GM12891 (cell line): Measurements from ENCODE around the gene PTDSS2. TPM values are rescaled to one million over a fixed set of nuclear protein-coding genes. Genes with fewer than 3 reads are reported as not detected.
A peak's percentile ranks its signal among the peaks of the same experiment; 100 is the strongest.
"Not testable (repeated sequence)": the region's sequence is repeated elsewhere in the genome, so short reads cannot be mapped to it uniquely, and the experiment has no call there.

ENCODE experiments used
- DNase-seq: peaks from one replicate; pipeline ENCODE4 v3.0.0; 2011; ENCODE audit warnings: low spot score; ENCODE audit not compliant: insufficient read length
- FAIRE-seq: peaks from 2 replicates; lab custom pipeline; 2011; peaks lifted over from hg19 to GRCh38; lab: Jason Lieb, UNC
- PAX5 ChIP-seq: IDR thresholded peaks from 2 replicates; pipeline ENCODE4 v1.6.1; 2011; ENCODE audit warnings: low read length, moderate library complexity, mild to moderate bottlenecking; ENCODE audit not compliant: insufficient read depth, severe bottlenecking
- POLR2A ChIP-seq: IDR thresholded peaks from 2 replicates; pipeline ENCODE4 v1.6.1; 2011; ENCODE audit warnings: low read depth, low read length, control low read depth
- POLR2AphosphoS5 ChIP-seq: IDR thresholded peaks from 2 replicates; pipeline ENCODE4 v1.6.1; 2011; ENCODE audit warnings: low read depth, low read length, control low read depth
- POU2F2 ChIP-seq: IDR thresholded peaks from 2 replicates; pipeline ENCODE4 v1.6.1; 2011; ENCODE audit warnings: low read depth, mild to moderate bottlenecking, control low read depth, low read length, moderate library complexity
- SPI1 ChIP-seq: IDR thresholded peaks from 2 replicates; pipeline ENCODE4 v1.6.1; 2011; ENCODE audit warnings: low read depth, low read length, control low read depth
- TAF1 ChIP-seq: IDR thresholded peaks from 2 replicates; pipeline ENCODE4 v1.6.1; 2011; ENCODE audit warnings: low read depth, low read length, control low read depth
- polyA plus RNA-seq: library from polyadenylated mRNA; unstranded; fragments of >200 nt; gene quantifications from one replicate; pipeline ENCODE4 v1.2.1, GENCODE V29; 2012; ENCODE audit warnings: low read depth, missing spikeins, inconsistent platforms; ENCODE audit not compliant: missing spikeins

Gene PTDSS2
- 7.6 TPM for polyA plus RNA-seq

DNA sequence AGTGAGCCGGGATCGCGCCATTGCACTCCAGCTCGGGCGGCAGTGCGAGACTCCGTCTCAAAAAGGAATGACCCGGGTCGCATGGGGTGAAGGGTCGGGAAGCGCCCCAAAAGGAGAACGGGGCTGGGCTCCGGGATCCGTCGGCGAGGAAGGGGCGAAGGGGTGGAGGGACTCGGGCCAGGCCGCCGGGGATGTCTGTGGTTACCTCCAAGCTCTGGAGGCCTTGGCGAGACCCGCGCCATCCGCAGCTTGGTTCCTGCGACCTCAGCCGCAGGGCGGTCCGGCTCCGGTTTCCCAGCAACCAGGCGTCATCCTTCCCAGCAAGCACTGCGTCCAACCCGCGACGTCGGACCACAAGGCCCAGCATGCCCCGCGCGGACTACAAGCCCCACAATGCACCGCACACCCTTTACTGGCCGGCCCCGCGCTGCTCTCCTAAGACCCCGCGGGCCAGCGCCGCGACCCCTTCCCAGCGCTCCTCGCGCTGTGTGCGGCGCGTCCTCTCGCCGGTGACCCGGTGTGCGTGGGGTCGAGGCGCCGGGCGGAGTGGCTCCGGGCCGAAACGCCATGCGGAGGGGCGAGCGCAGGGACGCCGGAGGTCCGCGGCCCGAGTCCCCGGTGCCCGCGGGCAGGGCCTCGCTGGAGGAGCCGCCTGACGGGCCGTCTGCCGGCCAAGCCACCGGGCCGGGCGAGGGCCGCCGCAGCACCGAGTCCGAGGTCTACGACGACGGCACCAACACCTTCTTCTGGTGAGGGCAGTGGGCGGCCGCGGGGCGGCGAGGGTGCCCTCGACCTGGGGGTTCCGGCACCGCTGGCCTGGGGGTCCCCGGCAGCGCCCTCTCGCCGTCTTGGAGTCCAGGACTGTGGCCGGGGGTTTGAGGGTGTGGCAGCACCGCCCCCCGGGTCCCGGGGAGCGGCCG, at the start of gene PTDSS2:
Gene PTDSS2 (plus strand): TSS at position 391 of the 920 bp plus-strand sequence. CDS start 177 bp downstream, at position 568.
- peak; percentile 60 for TF ChIP-seq POLR2A
- peak; percentile 76 for TF ChIP-seq POLR2AphosphoS5
- TF ChIP-seq POU2F2: 0 out of 2 replicates have a peak, but pooled peaks have one; percentile 36
- TF ChIP-seq SPI1: no peak
- peak; percentile 42; the same call in 1 of the 2 replicates for TF ChIP-seq TAF1
- peak; percentile 100 for FAIRE-seq
- peak; percentile 95 for DNase-seq

- DNase-seq, FAIRE-seq: not testable (repeated sequence)
Measured at GRCh38 chr11:401196-401595, 48.9 kb upstream of the PTDSS2 start.

DNA sequence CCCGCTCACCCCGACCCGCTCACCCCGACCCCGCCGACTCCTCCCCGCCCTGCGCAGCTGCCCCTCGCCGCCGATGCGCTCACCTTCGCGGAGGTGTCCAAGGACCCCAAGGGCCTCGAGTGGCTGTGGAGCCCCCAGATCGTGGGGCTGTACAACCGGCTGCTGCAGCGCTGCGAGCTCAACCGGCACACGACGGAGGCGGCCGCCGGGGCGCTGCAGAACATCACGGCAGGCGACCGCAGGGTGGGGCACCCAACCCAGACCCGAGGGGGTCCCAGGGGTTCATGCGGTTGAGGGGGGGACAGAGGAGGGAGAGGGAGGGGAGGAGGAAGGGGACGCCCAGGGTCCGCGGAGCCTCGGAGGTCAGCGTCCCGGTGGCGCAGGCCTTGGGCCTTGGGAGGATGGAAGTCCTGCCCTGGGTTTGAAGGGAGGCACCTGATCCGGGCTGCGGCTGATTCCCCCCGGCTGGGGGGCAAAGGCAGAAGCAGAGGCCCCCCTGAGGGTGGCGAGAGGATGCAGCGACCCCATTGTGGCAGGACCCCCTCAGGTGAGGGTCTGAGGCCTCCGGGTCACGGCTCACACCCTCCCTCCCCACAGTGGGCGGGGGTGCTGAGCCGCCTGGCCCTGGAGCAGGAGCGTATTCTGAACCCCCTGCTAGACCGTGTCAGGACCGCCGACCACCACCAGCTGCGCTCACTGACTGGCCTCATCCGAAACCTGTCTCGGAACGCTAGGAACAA, 46.9 kb upstream of the PTDSS2 start:
- FAIRE-seq: no peak

DNA sequence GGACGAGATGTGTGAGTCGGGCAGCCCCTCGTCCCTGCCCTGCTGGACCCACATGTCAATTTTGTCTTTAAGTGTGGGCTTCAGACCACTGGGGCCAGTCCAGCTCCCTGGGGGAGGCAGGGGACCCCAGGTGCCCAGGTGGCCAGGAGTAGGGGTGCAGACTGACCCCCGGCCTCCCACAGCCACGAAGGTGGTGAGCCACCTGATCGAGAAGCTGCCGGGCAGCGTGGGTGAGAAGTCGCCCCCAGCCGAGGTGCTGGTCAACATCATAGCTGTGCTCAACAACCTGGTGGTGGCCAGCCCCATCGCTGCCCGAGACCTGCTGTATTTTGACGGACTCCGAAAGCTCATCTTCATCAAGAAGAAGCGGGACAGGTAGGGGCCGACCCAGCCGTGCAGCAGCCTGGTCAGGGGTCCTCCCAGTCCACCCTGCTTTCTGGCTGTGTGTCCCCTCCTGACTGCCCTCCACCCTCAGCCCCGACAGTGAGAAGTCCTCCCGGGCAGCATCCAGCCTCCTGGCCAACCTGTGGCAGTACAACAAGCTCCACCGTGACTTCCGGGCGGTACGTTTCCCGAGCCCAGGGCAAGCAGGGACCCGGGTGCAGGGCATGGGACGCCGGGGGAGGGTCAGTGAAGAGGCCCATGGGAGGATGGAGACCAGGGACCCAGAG, 46.2 kb upstream of the PTDSS2 start:
- no peak for TF ChIP-seq PAX5
- TF ChIP-seq TAF1: no peak
- TF ChIP-seq SPI1: no peak
- no peak for TF ChIP-seq POLR2AphosphoS5
- TF ChIP-seq POLR2A: no peak
- no peak for TF ChIP-seq POU2F2
- FAIRE-seq: no peak
- no peak for DNase-seq

More for the DNA sequence above, 46.9 kb upstream of the PTDSS2 start:
- TF ChIP-seq POLR2A (no peak), PAX5 (no peak), TAF1 (no peak), POU2F2 (no peak), POLR2AphosphoS5 (no peak), SPI1 (no peak)
- DNase-seq: no peak

DNA sequence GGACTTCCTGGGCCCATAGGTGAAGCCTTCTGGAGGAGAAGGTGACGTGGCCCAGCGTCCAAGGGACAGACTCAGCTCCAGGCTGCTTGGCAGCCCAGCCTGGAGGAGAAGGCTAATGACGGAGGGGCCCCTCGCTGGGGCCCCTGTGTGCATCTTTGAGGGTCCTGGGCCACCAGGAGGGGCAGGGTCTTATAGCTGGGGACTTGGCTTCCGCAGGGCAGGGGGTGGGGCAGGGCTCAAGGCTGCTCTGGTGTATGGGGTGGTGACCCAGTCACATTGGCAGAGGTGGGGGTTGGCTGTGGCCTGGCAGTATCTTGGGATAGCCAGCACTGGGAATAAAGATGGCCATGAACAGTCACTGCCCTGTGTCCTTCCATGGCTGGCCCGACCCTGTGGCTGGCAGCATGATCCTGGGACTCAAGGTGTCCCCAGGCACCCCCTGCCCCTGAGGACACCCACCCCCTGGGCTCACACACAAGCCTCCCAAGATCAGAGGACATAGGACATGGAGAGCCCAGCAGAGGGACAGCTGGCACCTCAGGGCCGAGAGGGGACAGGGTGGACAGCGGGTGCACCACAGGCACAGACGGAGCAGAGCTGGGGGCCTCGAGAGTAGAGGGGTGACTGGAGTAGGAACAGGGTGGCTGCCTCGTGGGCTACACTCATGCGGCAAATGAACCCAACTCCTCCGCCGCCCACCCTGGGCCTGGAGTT, 45.4 kb upstream of the PTDSS2 start:
- TF ChIP-seq TAF1 (no peak), POLR2AphosphoS5 (no peak), SPI1 (no peak), POU2F2 (no peak), POLR2A (no peak), PAX5 (no peak)
- no peak for DNase-seq
- no peak for FAIRE-seq

DNA sequence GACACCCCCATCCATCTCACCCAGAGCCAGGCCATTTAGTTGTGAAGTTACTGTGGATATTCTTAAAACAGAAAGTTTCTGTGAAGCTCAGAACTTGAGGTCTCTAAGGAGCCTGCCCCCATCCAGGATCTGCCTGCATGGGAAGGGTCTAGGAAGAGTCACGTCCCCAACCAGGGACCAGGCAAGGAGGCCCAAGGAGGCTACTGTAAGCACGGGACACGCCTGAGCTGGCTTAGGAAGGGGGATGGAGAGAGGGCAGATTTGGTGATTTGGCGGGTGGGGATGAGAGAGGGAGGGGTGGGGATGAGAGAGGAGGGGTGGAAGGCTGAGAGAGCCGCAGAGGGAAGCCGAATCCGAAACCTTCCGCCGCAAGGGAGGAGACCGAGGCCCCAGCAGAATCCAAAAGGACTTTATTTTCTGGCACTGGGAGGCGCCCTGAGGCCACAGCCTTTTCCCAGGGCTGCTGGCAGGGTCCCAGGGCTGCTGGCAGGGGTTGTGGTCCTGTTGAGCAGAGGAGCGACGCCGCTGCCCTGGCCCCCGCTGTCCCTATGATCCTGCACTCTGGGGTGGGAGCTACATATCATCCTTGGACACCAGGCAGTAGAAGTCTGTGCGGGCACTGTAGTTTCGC, 44.6 kb upstream of the PTDSS2 start:
- TF ChIP-seq SPI1: no peak
- TF ChIP-seq PAX5: no peak
- TF ChIP-seq POLR2AphosphoS5: no peak
- FAIRE-seq (no peak), DNase-seq (no peak)

- no peak for DNase-seq
- no peak for FAIRE-seq
- no peak for TF ChIP-seq PAX5
- no peak for TF ChIP-seq SPI1
- TF ChIP-seq POU2F2: no peak
- TF ChIP-seq TAF1: no peak
- TF ChIP-seq POLR2AphosphoS5: no peak
- TF ChIP-seq POLR2A: no peak
Measured at GRCh38 chr11:405954-406795, 43.9 kb upstream of the PTDSS2 start.

- TF ChIP-seq POLR2A (no peak), POLR2AphosphoS5 (no peak), PAX5 (no peak), TAF1 (no peak), POU2F2 (no peak), SPI1 (no peak)
- FAIRE-seq (peak; percentile 81), DNase-seq (peak; percentile 98)
Measured at GRCh38 chr11:406796-407650, 43.1 kb upstream of the PTDSS2 start.
